Left ventricle myocardium superior (tissue), 1 donor: Measurements from ENCODE around the gene CTU1. TPM values are rescaled to one million over a fixed set of nuclear protein-coding genes. Genes with fewer than 3 reads are reported as not detected.
A peak's percentile ranks its signal among the peaks of the same experiment; 100 is the strongest.

Experiments used
- ATAC-seq: fragments of 200-7000 bp; cut with Tn5 transposase; one replicate; pipeline ENCODE4 v1.9.1; 2020; ENCODE audit warnings: mild to moderate bottlenecking, moderate library complexity
- DNase-seq: peaks from one replicate; pipeline ENCODE4 v3.0.0-alpha.2; 2020
- intact Hi-C: fragments of 100-400 bp; cut with micrococcal nuclease; formaldehyde crosslinking; loops from one replicate; pipeline ENCODE4 v1.11.0; 2022
- total RNA-seq: library from RNA; stranded (reverse); fragmentation: NEBNext Ultra II Directional; extraction: Animal tissue kit (Norgen Biotek cat#: 25700); gene quantifications from one replicate; pipeline ENCODE4 v1.2.1, GENCODE V29; 2021
- donor health status: DM: no; HTN: yes; CAD: no; lungs with severe emphysema.

Gene CTU1
- total RNA-seq, 1 donor from 2014 or later: 3.6 TPM

GRCh38 chr19:51135986-51136762 lies 28.0 kb upstream of the CTU1 start:
- intact Hi-C loops: no loop called here
- no peak for ATAC-seq

GRCh38 chr19:51135004-51135403 lies 26.8 kb upstream of the CTU1 start:
- no peak for ATAC-seq
- no peak for DNase-seq
- intact Hi-C loops: no loop called here

More at GRCh38 chr19:51135986-51136762, 28.0 kb upstream of the CTU1 start:
- no peak for DNase-seq

- intact Hi-C loops: no loop called here
- peak; percentile 78 for DNase-seq
- ATAC-seq: peak; percentile 88
Observed at GRCh38 chr19:51131780-51132680, 23.8 kb upstream of the CTU1 start.

GRCh38 chr19:51129716-51130115 lies 21.5 kb upstream of the CTU1 start:
- intact Hi-C loops: no loop called here
- no peak for DNase-seq
- ATAC-seq: no peak

DNA sequence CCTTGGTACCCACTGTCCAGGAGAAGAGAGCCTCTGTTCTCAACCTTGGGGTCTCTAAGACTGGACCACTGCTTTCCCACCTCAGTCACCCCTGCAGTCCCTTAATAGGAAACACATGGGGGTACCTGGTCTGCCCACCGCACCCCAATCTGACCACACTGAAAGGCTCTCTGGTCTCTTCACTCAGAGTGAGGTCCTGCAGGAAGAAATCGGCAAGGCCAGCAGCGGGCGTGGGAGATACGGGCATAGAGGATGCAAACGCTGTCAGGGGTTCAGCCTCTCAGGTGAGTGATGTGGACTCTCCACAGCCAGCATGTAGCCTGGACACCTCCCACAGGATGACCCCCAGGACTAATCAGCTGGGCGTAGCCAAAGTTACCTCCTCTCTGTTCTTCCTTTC lies 20.0 kb upstream of the CTU1 start:
- ATAC-seq: no peak
- no peak for DNase-seq
- intact Hi-C loops: no loop called here

DNA sequence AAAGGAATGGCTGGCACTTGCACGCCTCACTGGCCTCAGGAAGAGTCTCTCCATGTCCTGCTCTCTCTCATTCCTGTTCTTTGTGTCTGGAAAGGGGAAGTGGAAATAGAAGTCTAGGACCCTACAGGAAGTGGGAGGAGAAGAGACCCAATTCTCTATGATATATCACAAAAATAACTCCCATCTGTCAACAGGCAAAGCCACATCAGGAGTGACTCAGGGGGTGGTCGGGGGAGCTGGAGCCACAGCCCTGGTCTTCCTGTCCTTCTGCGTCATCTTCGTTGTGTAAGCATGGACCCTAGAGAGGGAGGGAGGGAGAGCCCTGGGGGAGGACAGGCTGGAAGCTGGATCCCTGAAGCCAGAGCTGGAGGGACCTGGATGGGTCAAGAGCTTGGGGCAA lies 19.5 kb upstream of the CTU1 start:
- intact Hi-C loops: no loop called here
- no peak for DNase-seq
- peak; percentile 11 for ATAC-seq

DNA sequence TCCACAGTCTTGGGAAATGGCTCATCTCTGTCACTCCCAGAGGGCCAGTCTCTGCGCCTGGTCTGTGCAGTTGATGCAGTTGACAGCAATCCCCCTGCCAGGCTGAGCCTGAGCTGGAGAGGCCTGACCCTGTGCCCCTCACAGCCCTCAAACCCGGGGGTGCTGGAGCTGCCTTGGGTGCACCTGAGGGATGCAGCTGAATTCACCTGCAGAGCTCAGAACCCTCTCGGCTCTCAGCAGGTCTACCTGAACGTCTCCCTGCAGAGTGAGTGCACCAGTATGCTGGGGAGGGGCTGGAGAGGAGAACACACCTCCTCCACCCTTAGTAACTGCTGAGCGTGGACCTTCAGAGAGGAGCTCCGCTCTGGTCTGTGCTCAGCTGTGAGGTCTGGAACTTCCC lies 18.8 kb upstream of the CTU1 start:
- no peak for DNase-seq
- ATAC-seq: no peak
- intact Hi-C loops: no loop called here

DNA sequence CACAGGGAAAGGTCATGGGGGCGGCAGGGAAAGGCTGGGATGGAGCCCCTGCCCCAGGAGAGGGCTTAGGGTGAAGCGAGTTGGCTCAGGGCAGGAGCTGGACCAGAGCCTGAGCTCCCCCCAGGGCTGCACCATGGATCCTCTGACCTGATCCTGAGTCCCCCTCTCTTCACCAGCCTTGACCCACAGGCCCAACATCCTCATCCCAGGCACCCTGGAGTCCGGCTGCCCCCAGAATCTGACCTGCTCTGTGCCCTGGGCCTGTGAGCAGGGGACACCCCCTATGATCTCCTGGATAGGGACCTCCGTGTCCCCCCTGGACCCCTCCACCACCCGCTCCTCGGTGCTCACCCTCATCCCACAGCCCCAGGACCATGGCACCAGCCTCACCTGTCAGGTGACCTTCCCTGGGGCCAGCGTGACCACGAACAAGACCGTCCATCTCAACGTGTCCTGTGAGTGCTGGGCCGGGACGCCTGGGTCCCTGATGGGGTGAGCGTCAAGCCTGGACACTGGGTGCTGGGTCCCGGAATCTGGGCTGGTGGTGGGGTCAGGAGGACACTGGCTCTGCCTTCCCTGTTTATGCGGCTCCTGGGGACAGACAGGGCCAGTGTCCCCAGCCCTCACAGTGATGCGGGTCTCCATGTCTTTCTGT lies 17.3 kb upstream of the CTU1 start:
- ATAC-seq: no peak
- DNase-seq: no peak
- intact Hi-C loops: no loop called here

DNA sequence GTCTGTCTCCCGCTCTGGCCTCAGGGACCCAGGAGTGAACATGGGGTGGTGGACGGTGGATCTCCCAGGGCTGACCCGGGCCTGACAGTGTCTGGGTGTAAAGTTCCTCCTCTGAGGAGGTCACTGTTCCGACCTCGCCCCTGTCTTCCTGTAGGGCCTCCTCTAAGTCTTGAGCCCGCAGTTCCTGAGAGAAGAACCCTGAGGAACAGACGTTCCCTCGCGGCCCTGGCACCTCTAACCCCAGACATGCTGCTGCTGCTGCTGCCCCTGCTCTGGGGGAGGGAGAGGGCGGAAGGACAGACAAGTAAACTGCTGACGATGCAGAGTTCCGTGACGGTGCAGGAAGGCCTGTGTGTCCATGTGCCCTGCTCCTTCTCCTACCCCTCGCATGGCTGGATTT lies 16.5 kb upstream of the CTU1 start, which contains the start of gene SIGLEC9:
Gene SIGLEC9, plus strand, starts transcription at position 178 of the 400 bp plus-strand sequence. Its CDS starts 69 bp downstream, at position 247.
- ATAC-seq: peak; percentile 54
- DNase-seq: peak; percentile 72
- intact Hi-C loops: no loop called here

DNA sequence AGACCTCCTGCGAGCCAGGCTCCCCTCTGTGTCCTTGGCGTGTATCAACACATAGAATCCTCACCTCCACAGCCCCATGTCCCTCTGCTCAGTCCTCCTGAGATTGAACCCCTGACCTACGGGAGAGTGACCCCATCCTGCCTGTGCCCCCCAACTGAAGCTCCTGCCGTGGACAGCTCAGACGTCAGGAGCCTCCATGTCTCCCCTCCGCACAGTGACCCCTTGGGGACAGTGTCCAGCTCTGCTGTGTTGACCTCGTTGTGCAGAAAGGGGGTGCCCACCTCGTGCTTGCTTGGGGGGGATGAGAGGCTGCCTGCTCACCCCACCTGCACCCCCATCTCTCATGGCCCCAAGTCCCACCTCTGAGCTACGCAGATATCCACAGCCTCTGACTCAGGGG lies 16.0 kb upstream of the CTU1 start:
- intact Hi-C loops: no loop called here

DNA sequence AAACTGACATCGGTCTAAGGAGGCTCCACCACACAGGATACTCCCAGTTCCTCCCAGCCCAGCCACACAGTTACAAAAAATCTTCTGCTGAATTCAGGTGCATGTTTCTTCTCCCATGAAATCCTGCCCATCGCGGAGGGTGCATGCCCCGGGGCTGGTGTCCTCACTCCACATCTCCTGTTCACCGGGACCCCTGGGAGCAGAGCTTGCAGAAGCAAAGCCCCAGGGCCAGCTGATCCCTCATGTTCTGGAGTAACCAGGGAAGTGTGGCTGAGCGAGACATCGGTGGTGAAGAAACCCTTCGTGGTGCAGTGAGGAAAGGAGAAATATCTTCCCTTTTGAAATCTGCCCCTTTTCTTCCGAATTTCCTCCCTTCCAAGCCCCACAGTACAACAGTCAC lies 15.6 kb upstream of the CTU1 start:
- DNase-seq (no peak), ATAC-seq (no peak)
- intact Hi-C loops: no loop called here

More for the DNA sequence above, 16.0 kb upstream of the CTU1 start:
- DNase-seq (no peak), ATAC-seq (no peak)

DNA sequence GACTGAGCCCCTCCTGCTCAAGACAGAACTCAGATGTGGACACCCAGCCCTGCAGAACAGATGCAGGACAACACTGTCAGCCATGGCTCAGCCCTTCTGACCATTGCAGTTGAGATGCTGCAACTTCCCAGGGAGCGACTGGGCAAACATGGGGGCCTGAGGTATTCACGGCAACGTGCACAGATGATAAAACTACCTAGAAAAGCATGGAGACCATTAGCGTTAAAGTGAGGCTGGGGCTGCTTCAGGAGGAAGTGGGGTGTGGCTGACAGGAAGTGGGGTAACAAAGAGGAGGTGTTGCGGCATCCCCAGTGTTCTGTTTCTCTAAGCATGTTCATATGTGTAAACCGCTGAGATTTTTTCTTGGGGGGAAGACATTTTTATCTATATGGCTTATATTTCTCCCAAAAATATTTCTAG lies 15.2 kb upstream of the CTU1 start:
- intact Hi-C loops: no loop called here
- peak; percentile 51 for ATAC-seq
- DNase-seq: peak; percentile 46

DNA sequence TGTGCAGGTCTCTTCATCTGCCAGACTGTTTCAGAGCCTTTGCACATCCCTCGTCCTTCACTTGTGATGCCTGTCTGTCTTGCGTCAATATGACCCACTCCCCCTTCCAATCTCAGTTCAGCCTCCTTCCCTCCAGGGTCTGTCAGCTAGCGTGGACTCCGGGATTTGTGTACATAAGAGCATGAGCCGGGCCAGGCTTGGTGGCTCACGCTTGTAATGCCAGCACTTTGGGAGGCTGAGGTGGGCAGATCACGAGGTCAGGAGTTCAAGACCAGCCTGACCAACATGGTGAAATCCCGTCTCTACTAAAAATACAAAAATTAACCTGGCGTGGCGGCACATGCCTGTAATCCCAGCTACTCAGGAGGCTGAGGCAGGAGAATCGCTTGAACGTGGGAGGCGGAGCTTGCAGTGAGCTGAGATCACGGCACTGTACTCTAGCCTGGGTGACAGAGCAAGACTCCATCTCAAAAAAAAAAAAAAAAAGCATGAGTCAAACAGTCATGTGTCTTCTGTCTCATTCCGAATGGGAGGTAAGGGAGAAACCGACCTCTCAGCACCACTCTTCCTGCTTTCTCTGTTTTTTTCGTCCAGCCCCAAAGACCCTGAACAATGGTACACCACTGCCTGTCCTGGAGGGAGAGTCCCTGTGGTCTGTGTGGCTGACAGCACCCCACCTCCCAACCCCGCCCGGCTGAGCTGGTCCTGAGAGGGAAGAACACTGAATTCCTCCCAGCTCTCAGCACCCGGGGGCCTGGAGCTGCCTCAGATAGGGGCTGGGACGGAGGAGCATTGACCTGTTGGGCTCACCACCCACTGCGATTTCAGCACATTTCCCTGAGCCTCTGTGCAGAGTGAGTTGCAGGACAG lies 14.1 kb upstream of the CTU1 start:
- intact Hi-C loops: no loop called here
- DNase-seq (no peak), ATAC-seq (peak; percentile 6)

GRCh38 chr19:51121257-51121656 lies 13.0 kb upstream of the CTU1 start:
- no peak for DNase-seq
- intact Hi-C loops: no loop called here
- no peak for ATAC-seq

DNA sequence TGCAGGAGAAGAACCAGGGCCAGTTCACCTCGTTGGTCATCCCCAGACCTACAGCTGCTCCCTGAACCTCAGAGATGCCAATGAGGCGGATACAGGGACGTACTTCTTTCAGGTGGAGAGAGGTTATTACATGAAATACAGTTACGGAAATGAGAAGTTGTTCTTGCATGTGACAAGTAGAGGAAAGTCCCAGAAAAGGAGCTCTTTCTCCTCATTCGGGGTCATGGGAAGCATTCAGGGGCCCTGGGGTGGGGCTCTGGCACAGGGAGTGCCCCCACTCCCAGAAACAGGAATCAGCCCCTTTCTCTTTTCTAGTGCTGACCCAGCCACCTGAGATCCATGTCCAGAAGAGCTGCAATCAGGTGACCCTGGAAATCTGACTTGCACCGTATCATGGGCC lies 12.0 kb upstream of the CTU1 start:
- DNase-seq (no peak), ATAC-seq (no peak)
- intact Hi-C loops: no loop called here

DNA sequence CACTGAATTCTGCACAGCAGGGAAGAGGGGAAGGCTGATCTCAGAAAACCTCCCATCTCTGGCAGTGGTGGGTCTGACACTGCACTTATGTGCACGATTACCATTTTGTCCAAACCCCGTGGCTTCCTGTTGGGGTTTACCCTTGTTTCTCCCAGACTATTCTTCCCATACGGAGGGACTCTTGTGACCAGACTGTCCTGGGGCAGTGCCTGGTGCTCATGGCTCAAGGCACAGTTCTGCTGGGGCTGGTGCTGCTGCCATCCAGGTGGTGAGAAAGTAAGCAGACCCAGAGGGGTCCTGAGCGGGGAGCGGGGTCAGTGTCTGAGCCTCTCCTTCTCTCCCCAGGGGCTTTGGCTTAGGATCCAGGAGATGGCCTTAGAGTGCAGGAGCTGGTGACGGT lies 11.4 kb upstream of the CTU1 start:
- ATAC-seq: no peak
- intact Hi-C loops: no loop called here

GRCh38 chr19:51119101-51119500 lies 10.9 kb upstream of the CTU1 start:
- ATAC-seq: no peak
- no peak for DNase-seq
- intact Hi-C loops: no loop called here

More for the DNA sequence above, 11.4 kb upstream of the CTU1 start:
- no peak for DNase-seq

DNA sequence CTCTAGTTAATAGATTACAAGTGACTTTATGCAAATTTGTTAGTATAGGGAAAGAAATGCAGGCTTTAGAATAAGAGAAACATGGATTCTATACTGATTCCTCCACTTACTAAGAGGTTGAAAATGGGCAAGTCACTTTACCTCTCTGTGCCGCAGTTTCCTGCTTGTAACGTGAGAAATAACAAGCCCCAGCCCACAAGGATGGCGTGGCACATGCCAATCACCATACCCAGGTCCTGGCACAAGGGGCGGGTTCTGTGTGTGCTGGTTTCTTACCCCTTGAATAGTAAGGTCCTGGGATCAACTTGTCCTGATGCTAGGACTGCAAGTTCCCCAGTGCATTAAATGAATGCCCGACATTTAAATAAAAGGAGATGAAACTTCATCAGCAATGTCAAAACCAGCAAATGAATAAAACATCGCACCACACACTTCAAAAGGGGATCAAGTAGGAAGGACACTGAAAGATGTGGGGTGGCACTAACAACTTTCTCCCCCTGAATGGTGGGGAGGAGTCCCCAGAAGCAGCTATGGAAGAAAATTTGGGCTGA lies 8.6 kb upstream of the CTU1 start:
- no peak for DNase-seq
- intact Hi-C loops: no loop called here
- ATAC-seq: no peak
